Bronchial epithelial cell (primary cell): ENCODE data around the gene TYW1. TPM values are rescaled to one million over a fixed set of nuclear protein-coding genes. Genes with fewer than 3 reads are reported as not detected.
"Not testable (repeated sequence)": the region's sequence is repeated elsewhere in the genome, so short reads cannot be mapped to it uniquely, and the experiment has no call there.

Experiments used
- DNase-seq: peaks from one replicate; pipeline ENCODE4 v3.0.0-alpha.2; 2010; ENCODE audit warnings: low read depth
- FAIRE-seq: peaks from 2 replicates; lab custom pipeline; 2011; peaks lifted over from hg19 to GRCh38; lab: Jason Lieb, UNC
- H3K27me3 ChIP-seq: 2 replicates; pipeline ENCODE4 v1.5.1; 2011; ENCODE audit warnings: low read length; ENCODE audit not compliant: control insufficient read depth, insufficient read depth
- H3K36me3 ChIP-seq: 2 replicates; pipeline ENCODE4 v1.5.1; 2011; ENCODE audit warnings: low read length; ENCODE audit not compliant: control insufficient read depth, insufficient read depth
- H3K4me3 ChIP-seq: 2 replicates; pipeline ENCODE4 v1.5.1; 2011; ENCODE audit warnings: mild to moderate bottlenecking, low read depth, low read length, control low read depth
- CTCF ChIP-seq: IDR thresholded peaks from 2 replicates; pipeline ENCODE4 v1.5.1; 2011; ENCODE audit warnings: mild to moderate bottlenecking, moderate library complexity, low read length, control low read depth, inconsistent platforms; ENCODE audit not compliant: insufficient read depth, severe bottlenecking
- total RNA-seq: library from RNA; depleted of rRNA; stranded (reverse); fragments of >200 nt; gene quantifications from 2 replicates; pipeline ENCODE4 v1.2.1, GENCODE V29; 2014

TYW1 gene
- total RNA-seq, 1 donor from 2014 or later: 28.4 TPM

GRCh38 chr7:67018940-67019339 lies 22.3 kb downstream of the TYW1 start:
- FAIRE-seq (no peak), DNase-seq (no peak)
- H3K36me3 ChIP-seq: peaks cover 4% of the 10 kb centered on the region
- TF ChIP-seq CTCF: no peak
- no peak overlapping the region for H3K4me3 ChIP-seq
- H3K27me3 ChIP-seq: no peaks in the 10 kb centered on the region

- Histone ChIP-seq H3K4me3 (no peak overlapping the region), H3K27me3 (no peaks in the 10 kb centered on the region), H3K36me3 (peaks cover 4% of the 10 kb centered on the region)
- DNase-seq (peak; percentile 10), FAIRE-seq (no peak)
- no peak for TF ChIP-seq CTCF
These were observed 23.1 kb downstream of the TYW1 start for GRCh38 chr7:67019562-67020390.

GRCh38 chr7:67021260-67021659 lies 24.6 kb downstream of the TYW1 start:
- H3K4me3 ChIP-seq: no peak overlapping the region
- no peak for TF ChIP-seq CTCF
- no peaks in the 10 kb centered on the region for H3K27me3 ChIP-seq
- peaks cover 4% of the 10 kb centered on the region for H3K36me3 ChIP-seq
- FAIRE-seq (peak; percentile 52), DNase-seq (no peak)

- H3K4me3 ChIP-seq: no peak overlapping the region
- no peak for DNase-seq
- FAIRE-seq: no peak
- no peak for TF ChIP-seq CTCF
- H3K36me3 ChIP-seq: peaks cover 4% of the 10 kb centered on the region
- no peaks in the 10 kb centered on the region for H3K27me3 ChIP-seq
These were observed 25.9 kb downstream of the TYW1 start for GRCh38 chr7:67022511-67022910.

- not testable (repeated sequence) for H3K4me3 ChIP-seq, FAIRE-seq, H3K36me3 ChIP-seq, H3K27me3 ChIP-seq
- peak; percentile 60 for DNase-seq
These were observed 28.8 kb downstream of the TYW1 start for GRCh38 chr7:67025459-67025858.

- not testable (repeated sequence) for FAIRE-seq, DNase-seq, H3K36me3 ChIP-seq, H3K27me3 ChIP-seq, H3K4me3 ChIP-seq
These were observed 35.1 kb downstream of the TYW1 start for GRCh38 chr7:67031685-67032084.

GRCh38 chr7:67033251-67033650 lies 36.6 kb downstream of the TYW1 start:
- no peaks in the 10 kb centered on the region for H3K36me3 ChIP-seq
- H3K4me3 ChIP-seq: no peak overlapping the region
- TF ChIP-seq CTCF: no peak
- FAIRE-seq (no peak), DNase-seq (no peak)
- H3K27me3 ChIP-seq: no peaks in the 10 kb centered on the region

GRCh38 chr7:67036432-67037395 lies 40.1 kb downstream of the TYW1 start:
- H3K27me3 ChIP-seq, H3K4me3 ChIP-seq, DNase-seq, H3K36me3 ChIP-seq, FAIRE-seq: not testable (repeated sequence)

GRCh38 chr7:67040832-67041231 lies 44.2 kb downstream of the TYW1 start:
- not testable (repeated sequence) for H3K4me3 ChIP-seq, H3K27me3 ChIP-seq, FAIRE-seq, DNase-seq, H3K36me3 ChIP-seq
